GM20000 (cell line): Measurements from ENCODE around the gene COX4I1.

ENCODE experiments used
- DNase-seq: peaks from one replicate; pipeline ENCODE4 v3.0.0; 2012; ENCODE audit warnings: low spot score
- CTCF ChIP-seq: IDR thresholded peaks from 2 replicates; pipeline ENCODE4 v1.5.1; 2012; ENCODE audit warnings: mild to moderate bottlenecking, control low read depth; ENCODE audit errors: extremely low read depth, missing control alignments

The COX4I1 gene

GRCh38 chr16:85819245-85819644, 19.8 kb downstream of the COX4I1 start:
- peak; percentile 88 for DNase-seq
- TF ChIP-seq CTCF, result peak; percentile 76

GRCh38 chr16:85819771-85820170, 20.3 kb downstream of the COX4I1 start:
- TF ChIP-seq CTCF, result no peak
- no peak for DNase-seq

GRCh38 chr16:85820604-85821372, 21.3 kb downstream of the COX4I1 start:
- TF ChIP-seq CTCF, result no peak
- DNase-seq, result no peak

GRCh38 chr16:85821390-85822135, 22.1 kb downstream of the COX4I1 start:
- peak; percentile 92 for DNase-seq
- TF ChIP-seq CTCF, result peak; percentile 81

- DNase-seq, result no peak
- no peak for TF ChIP-seq CTCF
Measured at GRCh38 chr16:85822145-85822544, 22.6 kb downstream of the COX4I1 start.

- no peak for DNase-seq
- no peak for TF ChIP-seq CTCF
Measured at GRCh38 chr16:85823328-85823920, 23.9 kb downstream of the COX4I1 start.
